Mesenchymal stem cell (in vitro differentiated cells and primary cell): ENCODE results near the gene ETNPPL.
A peak's percentile ranks its signal among the peaks of the same experiment; 100 is the strongest.

Source experiments
- DNase-seq: peaks from one replicate; pipeline ENCODE4 v3.0.0-alpha.2; 2013
- H2AFZ ChIP-seq: one replicate; pipeline ENCODE4 v1.6.1; 2013; ENCODE audit warnings: low read depth, mild to moderate bottlenecking, control low read depth, inconsistent platforms, low read length, moderate library complexity
- H2AK5ac ChIP-seq: 2 replicates; pipeline ENCODE4 v1.6.1; 2013; ENCODE audit warnings: low read length, moderate library complexity, mild to moderate bottlenecking, inconsistent platforms; ENCODE audit not compliant: severe bottlenecking
- H2BK120ac ChIP-seq: one replicate; pipeline ENCODE4 v1.6.1; 2013; ENCODE audit warnings: low read depth, mild to moderate bottlenecking, inconsistent platforms, low read length, moderate library complexity
- H2BK12ac ChIP-seq, 2 experiments: one replicate each; pipeline ENCODE4 v1.6.1; 2013; ENCODE audit warnings: inconsistent platforms in 2 of 2, low read length in 2 of 2, mild to moderate bottlenecking in 2 of 2, moderate library complexity in 2 of 2, control low read depth in 1 of 2
- H2BK15ac ChIP-seq: one replicate; pipeline ENCODE4 v1.6.1; 2013; ENCODE audit warnings: mild to moderate bottlenecking, low read depth, inconsistent platforms; ENCODE audit not compliant: poor library complexity, severe bottlenecking
- H2BK5ac ChIP-seq: 2 replicates; pipeline ENCODE4 v1.6.1; 2013; ENCODE audit warnings: low read depth, mild to moderate bottlenecking, low read length, control low read depth, inconsistent platforms; ENCODE audit not compliant: poor library complexity, severe bottlenecking
- H3K14ac ChIP-seq, 2 experiments: one replicate each; pipeline ENCODE4 v1.6.1; 2013; ENCODE audit warnings: inconsistent platforms in 2 of 2, low read length in 2 of 2, control low read depth in 1 of 2, mild to moderate bottlenecking in 1 of 2, moderate library complexity in 1 of 2
- H3K18ac ChIP-seq, 2 experiments: one replicate each; pipeline ENCODE4 v1.6.1; 2013; ENCODE audit warnings: inconsistent platforms in 2 of 2, low read length in 2 of 2, control low read depth in 1 of 2, low read depth in 1 of 2, mild to moderate bottlenecking in 1 of 2
- H3K23ac ChIP-seq, 2 experiments: one replicate each; pipeline ENCODE4 v1.6.1; 2013; ENCODE audit warnings: inconsistent platforms in 2 of 2, low read length in 2 of 2, mild to moderate bottlenecking in 2 of 2, moderate library complexity in 2 of 2, control low read depth in 1 of 2
- H3K27ac ChIP-seq: 2 replicates; pipeline ENCODE4 v1.5.1; 2013; ENCODE audit warnings: mild to moderate bottlenecking, moderate library complexity, low read length, control low read depth, inconsistent platforms; ENCODE audit not compliant: poor library complexity, severe bottlenecking
- H3K27me3 ChIP-seq, 2 experiments: 2 replicates each; pipeline versions ENCODE4 v1.6.1 to v1.7.0; 2013; ENCODE audit warnings: low read length in 2 of 2, mild to moderate bottlenecking in 2 of 2, moderate library complexity in 2 of 2, control low read depth in 1 of 2, inconsistent platforms in 1 of 2; ENCODE audit not compliant: control insufficient read depth in 1 of 2, insufficient read depth in 1 of 2
- H3K36me3 ChIP-seq, 2 experiments: 2 replicates each; pipeline versions ENCODE4 v1.6.1 to v1.7.0; 2013; ENCODE audit warnings: low read length in 2 of 2, control low read depth in 1 of 2, inconsistent platforms in 1 of 2, low read depth in 1 of 2, mild to moderate bottlenecking in 1 of 2; ENCODE audit not compliant: insufficient read depth in 2 of 2, control insufficient read depth in 1 of 2
- H3K4ac ChIP-seq, 2 experiments: one replicate each; pipeline ENCODE4 v1.6.1; 2013; ENCODE audit warnings: inconsistent platforms in 2 of 2, low read length in 2 of 2, mild to moderate bottlenecking in 2 of 2, moderate library complexity in 2 of 2, control low read depth in 1 of 2, low read depth in 1 of 2
- H3K4me1 ChIP-seq: 2 replicates; pipeline ENCODE4 v1.6.1; 2013; ENCODE audit warnings: low read depth, low read length, control low read depth; ENCODE audit not compliant: control insufficient read depth, insufficient read depth
- H3K4me2 ChIP-seq: 2 replicates; pipeline ENCODE4 v1.6.1; 2013; ENCODE audit warnings: low read length, mild to moderate bottlenecking, inconsistent platforms; ENCODE audit not compliant: poor library complexity, severe bottlenecking
- H3K4me3 ChIP-seq, 2 experiments: 2 replicates each; pipeline versions ENCODE4 v1.5.1 to v1.7.0; 2013; ENCODE audit warnings: low read length in 2 of 2, mild to moderate bottlenecking in 2 of 2, control low read depth in 1 of 2, low read depth in 1 of 2; ENCODE audit not compliant: insufficient read depth in 1 of 2
- H3K79me1 ChIP-seq: replicated peaks from 2 replicates; pipeline ENCODE4 v1.6.1; 2013; ENCODE audit warnings: mild to moderate bottlenecking, control low read depth, low read length, inconsistent platforms; ENCODE audit not compliant: poor library complexity, severe bottlenecking
- H3K9ac ChIP-seq: 2 replicates; pipeline ENCODE4 v1.7.0; 2013; ENCODE audit warnings: mild to moderate bottlenecking, low read length, moderate library complexity
- H3K9me3 ChIP-seq: 2 replicates; pipeline ENCODE4 v1.7.0; 2013; ENCODE audit warnings: mild to moderate bottlenecking, low read length; ENCODE audit not compliant: control insufficient read depth
- H4K8ac ChIP-seq: one replicate; pipeline ENCODE4 v1.6.1; 2013; ENCODE audit warnings: inconsistent platforms, mild to moderate bottlenecking, low read length, moderate library complexity
- H4K91ac ChIP-seq: one replicate; pipeline ENCODE4 v1.6.1; 2013; ENCODE audit warnings: mild to moderate bottlenecking, low read length, inconsistent platforms
- WGBS: methylation state at CpG from one replicate; pipeline ENCODE4 v1.1.7; 2013; ENCODE audit warnings: mixed read lengths; 5-methylcytosine and 5-hydroxymethylcytosine counted together

Gene ETNPPL

GRCh38 chr4:108706289-108706688 lies 56.6 kb downstream of the ETNPPL start:
- no peak overlapping the region for H3K4me3 ChIP-seq
- no peaks in the 10 kb centered on the region for H3K79me1 ChIP-seq
- H2BK120ac ChIP-seq, result no peak overlapping the region
- H3K18ac ChIP-seq, result no peak overlapping the region
- no peak overlapping the region for H2BK12ac ChIP-seq
- no peak overlapping the region for H3K4ac ChIP-seq
- no peak overlapping the region for H2AK5ac ChIP-seq
- H4K8ac ChIP-seq, result no peak overlapping the region
- no peaks in the 10 kb centered on the region for H3K4me1 ChIP-seq
- no peak overlapping the region for H3K14ac ChIP-seq
- no peak overlapping the region for H2BK5ac ChIP-seq
- no peak for DNase-seq
- WGBS, result 64% methylated on average over 4 of the region's 4 CpGs
- H3K36me3 ChIP-seq, result no peaks in the 10 kb centered on the region
- H3K9ac ChIP-seq, result no peak overlapping the region
- H3K27ac ChIP-seq, result no peak overlapping the region
- no peak overlapping the region for H3K4me2 ChIP-seq
- H2AFZ ChIP-seq, result no peak overlapping the region
- no peaks in the 10 kb centered on the region for H3K27me3 ChIP-seq
- H3K23ac ChIP-seq, result no peak overlapping the region
- H4K91ac ChIP-seq, result no peak overlapping the region
- no peak overlapping the region for H2BK15ac ChIP-seq
- H3K9me3 ChIP-seq, result no peaks in the 10 kb centered on the region

DNA sequence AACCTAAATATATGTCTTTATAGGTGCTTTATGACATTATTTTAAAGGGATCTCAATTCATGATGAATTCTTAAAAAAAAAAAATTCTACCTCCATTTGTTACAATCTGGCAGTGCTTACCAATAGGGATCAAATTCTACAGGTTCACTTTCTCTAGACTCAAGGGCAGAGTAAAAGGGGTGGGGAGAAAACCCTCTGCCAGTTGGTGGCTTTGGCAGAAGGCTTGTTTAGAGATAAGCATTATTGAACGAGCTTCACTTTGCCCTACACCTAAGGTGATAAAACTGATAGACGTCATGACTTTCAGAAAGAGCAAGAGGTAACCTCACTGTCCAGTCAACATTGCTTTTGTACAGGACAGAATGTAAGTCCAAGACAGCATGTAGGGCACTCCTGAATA lies 58.9 kb downstream of the ETNPPL start:
- Histone ChIP-seq H2BK5ac (no peak overlapping the region), H2BK15ac (no peak overlapping the region), H3K14ac (no peak overlapping the region), H3K36me3 (no peaks in the 10 kb centered on the region), H2BK12ac (no peak overlapping the region), H2AK5ac (no peak overlapping the region), H3K23ac (no peak overlapping the region), H3K4me2 (no peak overlapping the region), H3K27ac (no peak overlapping the region), H3K4me3 (no peak overlapping the region), H4K91ac (no peak overlapping the region), H2BK120ac (no peak overlapping the region), H3K18ac (no peak overlapping the region), H3K9ac (no peak overlapping the region), H3K27me3 (no peaks in the 10 kb centered on the region), H3K9me3 (no peaks in the 10 kb centered on the region), H4K8ac (no peak overlapping the region), H3K79me1 (no peaks in the 10 kb centered on the region), H3K4me1 (no peaks in the 10 kb centered on the region), H3K4ac (no peak overlapping the region), H2AFZ (no peak overlapping the region)
- 88% methylated on average over 2 of the region's 2 CpGs for WGBS
- DNase-seq, result no peak

DNA sequence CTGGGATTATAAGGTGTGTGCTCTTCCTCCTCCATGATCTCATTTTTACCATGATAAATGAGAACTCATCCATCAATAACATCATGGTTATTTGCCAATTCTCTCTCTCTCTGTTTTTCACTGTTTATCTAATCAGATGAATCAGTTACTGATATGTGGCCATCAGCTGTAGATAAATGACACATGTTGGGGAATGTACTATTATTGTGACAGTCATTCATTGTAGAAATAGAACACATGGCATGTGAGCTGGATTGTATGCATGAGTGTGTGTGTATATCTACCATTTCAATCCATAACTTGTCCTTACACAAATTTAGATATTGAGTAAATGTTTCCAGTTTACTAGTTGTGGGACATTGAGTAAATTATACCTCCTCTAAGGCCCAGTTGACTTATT lies 59.5 kb downstream of the ETNPPL start:
- no peaks in the 10 kb centered on the region for H3K79me1 ChIP-seq
- no peak for DNase-seq
- H4K8ac ChIP-seq, result no peak overlapping the region
- no peak overlapping the region for H2BK5ac ChIP-seq
- H2BK120ac ChIP-seq, result no peak overlapping the region
- H3K4me2 ChIP-seq, result no peak overlapping the region
- H2BK15ac ChIP-seq, result no peak overlapping the region
- no peaks in the 10 kb centered on the region for H3K36me3 ChIP-seq
- no peak overlapping the region for H2AFZ ChIP-seq
- H4K91ac ChIP-seq, result no peak overlapping the region
- H3K23ac ChIP-seq, result no peak overlapping the region
- no peak overlapping the region for H2AK5ac ChIP-seq
- H3K4ac ChIP-seq, result no peak overlapping the region
- H3K4me1 ChIP-seq, result no peaks in the 10 kb centered on the region
- no peaks in the 10 kb centered on the region for H3K27me3 ChIP-seq
- H3K9me3 ChIP-seq, result no peaks in the 10 kb centered on the region
- no peak overlapping the region for H3K27ac ChIP-seq
- H3K14ac ChIP-seq, result no peak overlapping the region
- no peak overlapping the region for H3K18ac ChIP-seq
- H3K4me3 ChIP-seq, result no peak overlapping the region
- H3K9ac ChIP-seq, result no peak overlapping the region
- no peak overlapping the region for H2BK12ac ChIP-seq

DNA sequence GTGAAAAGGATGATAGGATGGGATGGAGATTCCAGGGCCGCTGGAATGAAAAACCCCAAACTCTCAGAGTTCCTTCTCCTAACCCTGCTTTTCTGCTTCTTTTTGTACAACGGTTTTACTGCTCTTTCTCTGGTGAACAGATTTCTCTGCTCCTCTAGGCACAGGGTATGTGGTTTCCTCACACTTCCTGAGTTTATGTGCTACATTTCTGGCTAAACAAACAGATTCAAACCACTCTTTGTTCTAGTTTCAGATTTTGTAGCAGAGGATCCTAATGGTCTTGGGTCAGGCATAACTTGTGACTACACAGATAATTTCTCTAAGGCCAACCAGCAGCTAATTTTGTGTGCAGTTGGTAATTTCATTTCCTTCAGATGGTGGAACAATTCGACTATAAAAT lies 59.9 kb downstream of the ETNPPL start:
- Histone ChIP-seq H3K23ac (no peak overlapping the region), H3K27ac (no peak overlapping the region), H3K4me1 (no peaks in the 10 kb centered on the region), H3K27me3 (no peaks in the 10 kb centered on the region), H3K9me3 (no peaks in the 10 kb centered on the region), H2BK12ac (peak overlapping the region in 1 of 2 experiments; percentile 15), H3K18ac (peak overlapping the region; percentile 7 to 28), H3K4ac (peak overlapping the region in 1 of 2 experiments; percentile 83), H3K14ac (no peak overlapping the region), H4K8ac (peak overlapping the region; percentile 88), H3K36me3 (no peaks in the 10 kb centered on the region), H3K9ac (no peak overlapping the region), H2AFZ (no peak overlapping the region), H2BK5ac (no peak overlapping the region), H3K79me1 (no peaks in the 10 kb centered on the region), H2BK15ac (no peak overlapping the region), H3K4me2 (no peak overlapping the region), H4K91ac (peak overlapping the region; percentile 52), H2BK120ac (peak overlapping the region; percentile 13), H2AK5ac (no peak overlapping the region), H3K4me3 (no peak overlapping the region)
- 49% methylated on average over 2 of the region's 3 CpGs for WGBS
- peak; percentile 63 for DNase-seq
